Astrocyte of the cerebellum (primary cell): Measurements from ENCODE around the gene SPATA20.
A peak's percentile ranks its signal among the peaks of the same experiment; 100 is the strongest.

Experiments used
- DNase-seq: peaks from one replicate; pipeline ENCODE4 v3.0.0-alpha.2; 2011; ENCODE audit warnings: low read depth
- H3K4me3 ChIP-seq: 2 replicates; pipeline ENCODE4 v1.5.1; 2011; ENCODE audit warnings: mild to moderate bottlenecking, low read depth, low read length, moderate library complexity
- in situ Hi-C: cut with HindIII; loops from 2 replicates; pipeline ENCODE4 v1.10.0; 2017; ENCODE audit warnings: low sequenced_read_pairs
- TF ChIP-seq, protein P1 (sequence below): IDR thresholded peaks from 2 replicates; pipeline ENCODE4 v1.5.1; 2012; ENCODE audit warnings: low read length, low read depth, moderate library complexity, mild to moderate bottlenecking; ENCODE audit errors: missing control alignments

Gene SPATA20

DNA sequence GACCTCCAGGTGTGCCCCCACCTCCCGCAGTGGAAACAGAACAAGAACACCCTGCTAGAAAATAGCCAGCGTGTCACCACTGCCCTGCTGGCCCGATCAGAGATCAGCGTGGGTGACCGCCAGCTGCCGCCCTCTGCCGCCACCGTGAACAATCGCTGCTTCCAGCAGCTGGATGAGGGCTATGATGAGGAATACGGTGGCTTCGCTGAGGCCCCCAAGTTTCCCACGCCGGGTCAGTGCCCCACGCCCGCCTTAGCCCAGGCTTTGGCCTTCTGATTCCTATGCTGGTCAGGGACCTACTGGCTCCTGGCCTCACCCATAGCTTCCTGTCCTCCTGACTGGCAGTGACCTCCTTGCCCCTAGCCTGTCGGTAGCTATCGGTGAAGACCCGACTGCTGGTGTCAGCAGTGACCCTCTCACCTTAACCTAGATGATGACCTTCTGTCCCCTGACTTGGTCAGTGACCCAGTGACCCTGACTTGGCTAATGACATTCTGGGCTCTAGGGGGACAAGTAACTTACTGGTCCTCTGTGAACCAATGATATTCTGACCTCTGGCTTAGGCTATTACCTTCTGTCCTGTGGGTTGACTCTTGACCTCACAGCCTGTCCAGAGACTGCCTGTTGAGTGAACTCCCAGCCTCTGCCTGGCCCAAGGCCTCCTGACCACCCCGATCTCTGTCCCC, 2.4 kb downstream of the SPATA20 start:
- in situ Hi-C loops = no loop called here
- H3K4me3 ChIP-seq = no peak overlapping the region
- DNase-seq = no peak
- TF ChIP-seq, protein P1, sequence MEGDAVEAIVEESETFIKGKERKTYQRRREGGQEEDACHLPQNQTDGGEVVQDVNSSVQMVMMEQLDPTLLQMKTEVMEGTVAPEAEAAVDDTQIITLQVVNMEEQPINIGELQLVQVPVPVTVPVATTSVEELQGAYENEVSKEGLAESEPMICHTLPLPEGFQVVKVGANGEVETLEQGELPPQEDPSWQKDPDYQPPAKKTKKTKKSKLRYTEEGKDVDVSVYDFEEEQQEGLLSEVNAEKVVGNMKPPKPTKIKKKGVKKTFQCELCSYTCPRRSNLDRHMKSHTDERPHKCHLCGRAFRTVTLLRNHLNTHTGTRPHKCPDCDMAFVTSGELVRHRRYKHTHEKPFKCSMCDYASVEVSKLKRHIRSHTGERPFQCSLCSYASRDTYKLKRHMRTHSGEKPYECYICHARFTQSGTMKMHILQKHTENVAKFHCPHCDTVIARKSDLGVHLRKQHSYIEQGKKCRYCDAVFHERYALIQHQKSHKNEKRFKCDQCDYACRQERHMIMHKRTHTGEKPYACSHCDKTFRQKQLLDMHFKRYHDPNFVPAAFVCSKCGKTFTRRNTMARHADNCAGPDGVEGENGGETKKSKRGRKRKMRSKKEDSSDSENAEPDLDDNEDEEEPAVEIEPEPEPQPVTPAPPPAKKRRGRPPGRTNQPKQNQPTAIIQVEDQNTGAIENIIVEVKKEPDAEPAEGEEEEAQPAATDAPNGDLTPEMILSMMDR = no peak

DNA sequence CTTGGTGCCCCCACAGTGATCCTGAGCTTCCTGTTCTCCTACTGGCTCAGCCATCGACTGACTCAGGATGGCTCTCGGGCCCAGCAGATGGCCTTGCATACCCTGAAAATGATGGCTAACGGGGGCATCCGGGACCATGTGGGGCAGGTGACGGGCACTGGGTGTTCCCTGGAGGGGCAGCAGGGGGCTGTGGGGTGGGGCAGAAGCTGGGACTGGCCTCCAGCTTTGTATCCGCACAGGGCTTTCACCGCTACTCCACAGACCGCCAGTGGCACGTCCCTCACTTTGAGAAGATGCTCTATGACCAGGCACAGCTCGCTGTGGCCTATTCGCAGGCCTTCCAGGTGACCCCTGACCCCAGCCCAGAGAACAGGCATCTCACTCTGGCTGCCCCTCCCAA, 3.0 kb downstream of the SPATA20 start:
- TF ChIP-seq, protein P1 = no peak
- in situ Hi-C loops = no loop called here
- DNase-seq = no peak
- no peak overlapping the region for H3K4me3 ChIP-seq

DNA sequence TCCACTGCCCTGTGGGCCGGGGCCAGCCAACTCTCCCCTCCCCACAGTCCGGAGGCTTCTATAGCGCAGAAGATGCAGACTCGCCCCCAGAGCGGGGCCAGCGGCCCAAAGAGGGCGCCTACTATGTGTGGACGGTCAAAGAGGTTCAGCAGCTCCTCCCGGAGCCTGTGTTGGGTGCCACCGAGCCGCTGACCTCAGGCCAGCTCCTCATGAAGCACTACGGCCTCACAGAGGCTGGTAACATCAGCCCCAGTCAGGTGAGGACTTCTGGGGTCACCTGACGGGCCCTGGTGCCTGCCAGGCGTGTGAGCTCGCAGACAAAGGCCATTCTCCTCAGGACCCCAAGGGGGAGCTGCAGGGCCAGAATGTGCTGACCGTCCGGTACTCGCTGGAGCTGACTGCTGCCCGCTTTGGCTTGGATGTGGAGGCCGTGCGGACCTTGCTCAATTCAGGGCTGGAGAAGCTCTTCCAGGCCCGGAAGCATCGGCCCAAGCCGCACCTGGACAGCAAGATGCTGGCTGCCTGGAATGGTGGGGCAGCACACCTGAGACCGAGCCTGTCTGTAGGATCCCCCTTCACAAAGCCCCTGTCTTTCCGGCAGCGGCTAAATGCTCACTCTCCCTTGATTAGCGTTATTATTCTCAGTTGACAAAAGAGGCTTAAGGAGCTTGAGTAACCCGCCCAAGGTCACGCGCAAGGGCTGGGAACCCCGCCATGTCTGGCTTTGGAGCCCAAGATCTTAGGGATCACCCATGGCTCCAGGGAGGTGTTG, 3.9 kb downstream of the SPATA20 start:
- DNase-seq = peak; percentile 79
- in situ Hi-C loops = no loop called here
- no peak overlapping the region for H3K4me3 ChIP-seq
- TF ChIP-seq, protein P1 = peak; percentile 87

DNA sequence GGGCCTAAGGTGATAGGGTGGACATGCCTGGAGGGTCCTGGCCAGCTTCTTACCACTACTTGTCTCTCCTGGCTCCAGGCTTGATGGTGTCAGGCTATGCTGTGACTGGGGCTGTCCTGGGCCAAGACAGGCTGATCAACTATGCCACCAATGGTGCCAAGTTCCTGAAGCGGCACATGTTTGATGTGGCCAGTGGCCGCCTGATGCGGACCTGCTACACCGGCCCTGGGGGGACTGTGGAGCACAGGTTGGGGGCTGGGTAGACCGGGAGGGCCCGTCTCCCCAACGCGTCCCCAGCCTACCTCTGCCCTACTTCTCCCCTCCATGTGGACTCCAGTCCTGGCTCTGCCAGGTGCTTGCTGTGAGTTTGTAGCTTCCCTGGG, 4.5 kb downstream of the SPATA20 start:
- no peak for DNase-seq
- TF ChIP-seq, protein P1 = no peak
- in situ Hi-C loops = no loop called here
- no peak overlapping the region for H3K4me3 ChIP-seq

DNA sequence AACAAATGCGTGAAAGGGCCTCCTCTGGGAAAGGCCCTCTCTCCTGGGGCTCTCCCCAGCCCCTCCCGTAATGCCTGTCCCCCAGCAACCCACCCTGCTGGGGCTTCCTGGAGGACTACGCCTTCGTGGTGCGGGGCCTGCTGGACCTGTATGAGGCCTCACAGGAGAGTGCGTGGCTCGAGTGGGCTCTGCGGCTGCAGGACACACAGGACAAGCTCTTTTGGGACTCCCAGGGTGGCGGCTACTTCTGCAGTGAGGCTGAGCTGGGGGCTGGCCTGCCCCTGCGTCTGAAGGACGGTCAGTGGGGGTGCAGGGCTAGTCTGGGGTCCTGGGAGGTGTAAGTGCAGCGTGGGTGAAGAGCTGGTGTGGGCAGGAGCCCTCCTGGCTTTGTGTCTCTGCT, 4.9 kb downstream of the SPATA20 start:
- TF ChIP-seq, protein P1 = no peak
- in situ Hi-C loops = no loop called here
- H3K4me3 ChIP-seq = no peak overlapping the region
- no peak for DNase-seq

DNA sequence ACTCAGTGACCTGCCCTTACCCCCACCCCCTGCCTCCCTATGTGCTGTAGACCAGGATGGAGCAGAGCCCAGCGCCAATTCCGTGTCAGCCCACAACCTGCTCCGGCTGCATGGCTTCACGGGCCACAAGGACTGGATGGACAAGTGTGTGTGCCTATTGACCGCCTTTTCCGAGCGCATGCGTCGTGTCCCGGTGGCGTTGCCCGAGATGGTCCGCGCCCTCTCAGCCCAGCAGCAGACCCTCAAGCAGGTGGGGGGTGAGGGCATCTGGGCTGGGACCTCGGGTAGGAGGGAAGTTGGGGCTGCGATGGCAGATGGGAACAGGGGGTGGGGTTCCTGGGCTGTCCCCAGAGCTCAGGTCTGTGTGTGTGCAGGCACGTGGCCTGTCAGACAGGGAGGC, 7.2 kb downstream of the SPATA20 start:
- in situ Hi-C loops = no loop called here
- no peak for DNase-seq
- TF ChIP-seq, protein P1 = no peak
- no peak overlapping the region for H3K4me3 ChIP-seq
